Cerebellar cortex (tissue), 1 donor: ENCODE results near the gene FKBP10.
A peak's percentile ranks its signal among the peaks of the same experiment; 100 is the strongest.

Experiments used
- DNase-seq: peaks from one replicate; pipeline ENCODE4 v3.0.0-alpha.2; 2015; ENCODE audit warnings: low spot score

FKBP10 gene

DNA sequence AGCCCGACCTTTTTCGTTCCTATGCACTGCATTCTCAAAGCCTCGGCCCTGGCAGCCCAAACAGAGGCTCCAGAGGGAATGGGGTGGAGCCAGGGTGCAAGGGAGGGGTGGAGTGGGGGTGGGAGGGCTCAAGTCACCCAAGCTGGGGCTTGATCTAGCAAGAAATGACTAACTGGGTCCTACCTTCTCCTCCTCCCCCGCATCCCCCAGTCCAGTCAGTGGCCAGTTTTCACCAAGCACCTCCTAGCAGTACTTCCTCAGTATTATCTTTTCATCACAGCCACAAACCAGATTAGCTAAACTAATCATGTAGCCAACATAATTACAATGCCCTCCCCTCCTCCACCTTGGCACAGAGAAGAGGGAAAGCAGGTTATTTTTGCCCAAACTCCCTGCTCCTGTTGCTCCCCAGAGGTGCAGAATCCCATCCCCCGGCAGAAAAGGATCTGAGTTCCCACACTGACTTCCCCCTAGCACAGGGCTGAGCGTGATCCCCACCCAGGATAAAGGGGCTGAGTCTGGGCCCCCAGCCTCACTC, 28.5 kb upstream of the FKBP10 start:
- DNase-seq: no peak

DNA sequence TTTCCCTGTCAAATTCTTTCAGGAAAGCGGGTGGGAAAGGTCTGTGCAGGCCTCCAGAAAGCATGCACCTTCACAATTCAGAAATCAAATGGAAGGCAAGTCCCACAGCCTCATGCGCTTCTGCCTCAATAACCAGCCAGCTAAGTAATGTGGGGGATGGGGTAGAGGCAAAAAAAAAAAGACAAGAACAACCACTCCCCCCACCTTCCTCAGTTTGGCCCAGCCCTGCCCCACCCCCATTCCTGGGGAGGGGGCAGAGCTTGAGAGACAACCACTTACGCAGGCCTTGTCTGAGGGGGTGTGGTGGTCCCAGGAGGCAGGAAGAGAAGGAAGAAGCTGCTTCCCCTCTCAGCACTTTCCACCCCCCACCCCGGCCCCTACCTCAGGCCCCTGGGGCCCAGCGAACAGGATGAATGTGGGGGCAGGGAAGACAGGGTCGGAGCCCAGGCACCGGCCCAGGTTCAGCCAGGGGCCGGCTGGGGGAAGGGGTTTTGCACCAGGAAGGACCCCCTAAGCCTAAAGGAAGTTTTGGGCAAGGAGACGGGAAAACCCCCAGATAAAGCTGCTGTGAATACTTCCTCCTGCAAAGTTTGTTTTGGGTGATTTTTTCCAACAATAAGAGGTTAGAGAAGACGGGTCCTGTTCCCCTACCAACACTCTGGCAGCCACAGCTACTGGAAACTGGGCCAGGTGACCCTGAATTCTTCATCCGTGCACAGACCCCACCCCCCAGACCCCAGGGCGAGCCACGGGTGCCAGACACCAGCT, 27.5 kb upstream of the FKBP10 start:
- DNase-seq: peak; percentile 65

DNA sequence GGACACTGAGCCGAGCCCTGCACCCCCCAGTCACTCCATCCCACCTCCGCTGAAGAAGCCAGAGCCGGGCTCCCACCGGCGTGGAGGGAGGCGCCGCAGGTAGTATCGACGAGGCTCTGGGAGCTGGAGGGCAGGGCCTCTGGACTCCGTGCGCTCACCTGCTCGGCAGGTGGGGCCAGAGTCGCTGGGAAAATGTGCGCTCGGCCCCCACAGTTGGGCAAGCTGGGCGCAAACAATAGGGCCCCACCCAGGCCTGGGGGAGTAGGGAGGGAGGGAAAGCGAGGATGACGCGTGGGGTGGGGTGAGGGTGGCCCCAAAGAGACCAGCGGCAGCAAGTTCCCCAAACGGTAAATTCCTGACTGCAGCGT, 27.0 kb upstream of the FKBP10 start:
- DNase-seq: no peak

DNA sequence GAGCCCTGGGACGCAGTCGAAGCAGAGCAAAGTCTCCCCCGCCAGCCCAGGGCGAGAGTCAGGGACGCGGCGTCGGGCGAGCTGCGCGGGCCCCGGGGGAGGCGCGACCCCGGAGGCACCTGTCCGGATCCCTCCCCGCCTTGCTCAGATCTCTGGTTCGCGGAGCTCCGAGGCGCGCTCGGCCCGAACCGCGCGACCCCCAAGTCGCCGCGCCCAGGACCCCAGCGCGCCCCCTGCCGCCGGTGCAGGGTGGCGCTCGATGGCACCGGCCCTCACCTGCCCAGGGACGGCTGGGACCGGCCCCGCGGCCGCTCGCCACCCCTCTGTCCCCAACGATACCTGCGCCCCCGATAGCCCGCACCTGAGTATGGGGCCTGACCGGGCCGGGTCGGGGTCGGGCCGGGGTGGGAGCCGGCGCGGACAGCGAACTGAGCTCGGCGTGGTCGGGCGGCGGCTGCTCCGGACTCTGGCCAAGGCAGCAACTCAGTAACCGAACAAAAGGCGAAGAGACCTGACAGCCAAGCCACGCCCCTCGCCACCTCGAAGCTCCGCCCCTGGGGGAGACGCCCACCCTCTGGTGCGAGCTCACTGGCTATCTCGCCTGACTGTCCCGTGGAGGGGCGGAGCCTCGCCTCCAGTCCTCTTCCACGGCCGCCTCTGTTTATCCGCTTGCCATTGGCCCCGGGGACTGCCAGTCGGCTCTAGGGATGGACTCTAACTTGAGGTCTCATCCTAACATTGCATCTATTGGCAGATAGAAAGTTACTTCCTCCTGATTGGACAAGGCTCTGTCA, 26.4 kb upstream of the FKBP10 start, which contains the start of gene JUP:
JUP (minus strand) TSS at position 485 of the 794 bp plus-strand sequence. CDS start 14,857 bp downstream, outside the sequence.
- DNase-seq: peak; percentile 100

DNA sequence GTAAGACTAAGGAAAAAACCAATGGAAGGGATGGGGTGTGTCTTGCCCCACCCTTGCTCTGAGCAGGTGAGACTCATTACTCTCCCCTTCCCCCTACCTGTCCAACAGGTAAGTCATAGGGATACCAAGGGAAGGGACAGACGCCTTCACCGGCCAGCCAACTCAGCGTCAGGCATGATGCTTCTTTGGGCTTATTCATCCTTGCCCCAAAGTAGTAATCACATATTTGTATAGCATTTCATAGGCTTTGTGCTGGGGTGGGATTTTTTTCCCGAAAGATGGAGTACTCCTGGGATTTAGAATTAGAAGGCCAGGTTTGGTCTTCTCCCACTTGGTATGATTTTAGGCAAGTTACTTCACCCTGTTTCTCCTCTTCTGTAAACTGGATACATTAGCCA, 25.8 kb upstream of the FKBP10 start:
- no peak for DNase-seq

DNA sequence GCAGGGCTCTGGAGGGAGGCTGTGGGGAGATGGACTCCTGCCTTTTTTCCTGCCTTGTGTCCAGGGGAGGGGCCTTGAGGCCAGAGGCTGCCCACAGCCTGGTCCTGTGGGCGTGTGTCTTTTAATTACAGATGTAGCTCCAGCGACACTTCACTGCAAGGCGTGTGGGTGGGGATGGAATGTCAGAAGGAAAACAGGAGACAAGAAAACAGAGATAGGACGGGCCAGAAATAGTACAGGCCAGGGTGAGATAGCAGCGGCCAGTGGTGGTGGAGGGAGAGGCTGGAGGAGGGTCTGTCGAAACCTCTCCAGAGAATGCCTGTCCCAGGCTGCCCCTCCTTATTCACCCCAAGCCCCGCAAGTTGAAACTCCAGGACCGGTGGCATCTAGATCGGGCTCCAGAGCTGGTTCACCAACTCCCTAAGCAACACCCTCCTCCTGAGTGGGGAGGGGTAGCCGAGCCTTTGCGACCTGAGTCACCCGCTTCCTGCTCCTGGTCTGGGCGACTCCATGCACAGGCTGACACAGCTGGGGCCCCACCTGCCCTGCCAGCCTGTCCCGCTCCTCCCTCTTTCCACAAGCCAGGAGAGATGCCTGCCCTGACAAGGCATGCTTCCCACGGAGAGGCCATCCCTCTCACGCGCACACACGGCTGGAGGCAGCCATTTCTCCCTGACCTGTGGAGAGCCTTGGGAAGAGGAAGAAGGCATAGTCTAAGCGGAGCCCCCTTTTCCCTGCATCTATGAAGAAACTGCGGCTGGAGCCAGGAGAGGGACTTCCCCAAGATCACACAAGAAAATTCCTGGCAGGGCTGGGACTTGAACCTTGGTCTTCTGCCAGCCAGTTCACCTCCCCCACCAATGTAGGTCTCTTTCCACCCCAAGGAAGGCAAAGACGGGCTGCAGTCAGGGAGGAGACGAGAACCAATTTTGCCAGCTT, 19.7 kb upstream of the FKBP10 start:
- no peak for DNase-seq

DNA sequence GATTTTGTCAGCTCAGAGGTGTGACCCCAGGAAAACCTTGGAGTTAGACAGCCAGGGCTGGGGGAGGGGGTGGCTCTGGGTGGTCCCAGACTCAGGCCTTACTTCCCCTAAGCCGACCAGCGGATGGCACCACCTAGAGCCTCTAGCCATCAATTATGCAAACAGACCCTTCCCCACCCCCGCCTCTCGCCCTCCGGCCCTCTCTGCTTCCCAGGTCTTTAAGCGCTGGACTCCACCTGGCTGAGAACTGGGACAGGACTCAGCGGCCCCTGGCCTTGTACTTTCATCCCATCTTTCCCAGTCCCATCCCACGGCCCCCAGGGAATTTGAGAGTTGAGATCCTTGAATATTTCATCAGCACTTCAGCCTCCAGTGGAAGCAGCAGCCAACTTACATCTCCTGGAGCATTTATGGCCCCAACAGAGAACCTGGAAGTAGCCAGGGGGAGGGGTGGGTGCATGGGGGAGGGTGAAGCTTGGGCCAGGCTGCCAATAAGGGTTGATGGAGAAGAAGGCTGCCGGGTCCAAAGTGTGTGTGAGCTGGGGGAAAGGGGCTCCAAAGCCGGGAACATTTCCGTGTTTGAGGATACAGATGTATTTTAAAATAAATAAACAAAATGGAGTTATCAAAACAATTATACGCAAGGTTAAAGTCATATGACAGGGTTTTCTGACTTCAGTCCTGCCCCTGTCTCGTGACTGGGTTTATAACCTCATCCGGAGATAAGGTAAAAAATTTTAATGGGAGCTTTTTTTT, 18.8 kb upstream of the FKBP10 start:
- DNase-seq: no peak

DNA sequence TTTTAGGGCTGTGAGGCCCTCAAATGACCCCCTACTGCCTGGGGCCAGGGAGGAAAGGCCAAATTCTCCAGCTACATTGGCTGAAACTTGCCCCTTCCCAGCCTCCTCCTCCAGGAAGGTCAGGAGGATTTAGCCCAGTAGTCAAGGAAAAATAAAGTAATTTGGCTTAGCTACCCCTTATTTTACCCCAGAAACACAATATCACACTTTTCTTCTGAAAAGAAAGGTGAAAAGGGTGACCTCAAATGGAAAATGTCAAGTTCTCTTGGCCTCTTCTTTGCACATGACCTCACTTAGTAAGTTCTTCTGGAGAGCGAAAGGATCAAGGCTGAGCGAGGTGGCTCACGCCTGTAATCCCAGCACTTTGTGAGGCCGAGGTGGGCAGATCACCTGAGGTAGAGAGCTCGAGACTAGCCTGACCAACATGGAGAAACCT, 18.2 kb upstream of the FKBP10 start:
- no peak for DNase-seq

DNA sequence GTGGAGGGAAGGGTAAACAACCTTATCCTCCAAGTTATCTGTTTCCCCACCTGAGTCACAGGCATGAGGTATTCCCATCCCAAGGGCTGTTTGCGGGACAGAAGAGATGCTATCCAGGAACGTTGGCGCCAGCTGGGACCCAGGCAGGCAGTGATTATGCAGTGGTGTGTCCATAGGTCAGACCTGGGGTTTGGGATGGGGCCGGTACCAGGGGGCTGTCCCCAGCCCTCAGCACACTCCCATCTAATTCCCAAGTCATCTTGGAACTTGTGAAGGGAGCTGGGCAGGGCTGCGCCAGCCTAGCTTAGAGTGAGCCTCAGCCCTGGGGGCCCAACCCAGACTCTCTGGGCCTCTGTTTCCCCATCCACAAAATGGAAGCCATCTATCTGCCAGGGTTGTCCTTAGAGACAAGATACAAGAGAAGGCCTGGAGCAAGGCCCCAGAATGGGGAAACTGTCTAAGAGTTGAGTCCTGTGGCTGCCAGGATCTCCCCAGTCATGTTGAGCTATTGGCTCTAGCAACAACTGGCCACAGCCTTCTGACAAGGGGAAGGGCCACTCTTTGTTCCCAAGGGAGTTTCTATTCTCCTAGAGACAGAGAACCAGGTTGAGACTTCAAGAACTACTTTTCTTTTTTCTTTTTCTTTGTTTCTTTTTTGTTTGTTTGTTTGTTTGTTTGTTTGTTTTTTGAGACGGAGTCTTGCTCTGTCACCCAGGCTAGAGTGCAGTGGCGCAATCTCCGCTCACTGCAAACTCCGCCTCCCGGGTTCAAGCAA, 16.5 kb upstream of the FKBP10 start:
- no peak for DNase-seq

DNA sequence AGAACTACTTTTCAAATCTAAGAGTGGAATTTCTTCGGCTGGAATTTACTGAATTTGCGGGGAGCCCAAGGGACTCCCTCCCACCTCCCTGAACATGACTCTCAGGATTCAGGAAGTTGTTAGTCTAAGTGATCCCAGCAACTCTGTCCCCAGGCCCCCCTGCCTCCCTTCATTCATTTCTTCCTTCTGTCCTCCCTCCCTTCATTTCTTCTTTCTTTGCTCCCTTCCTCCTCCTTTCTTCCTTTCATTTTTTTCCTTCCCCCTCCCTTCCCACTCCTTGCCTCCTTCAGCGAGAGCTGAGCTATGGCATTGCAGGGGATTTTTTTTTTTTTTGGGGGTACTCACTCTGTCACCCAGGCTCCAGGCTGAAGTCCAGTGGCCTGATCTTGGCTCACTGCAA, 15.4 kb upstream of the FKBP10 start:
- DNase-seq: no peak

DNA sequence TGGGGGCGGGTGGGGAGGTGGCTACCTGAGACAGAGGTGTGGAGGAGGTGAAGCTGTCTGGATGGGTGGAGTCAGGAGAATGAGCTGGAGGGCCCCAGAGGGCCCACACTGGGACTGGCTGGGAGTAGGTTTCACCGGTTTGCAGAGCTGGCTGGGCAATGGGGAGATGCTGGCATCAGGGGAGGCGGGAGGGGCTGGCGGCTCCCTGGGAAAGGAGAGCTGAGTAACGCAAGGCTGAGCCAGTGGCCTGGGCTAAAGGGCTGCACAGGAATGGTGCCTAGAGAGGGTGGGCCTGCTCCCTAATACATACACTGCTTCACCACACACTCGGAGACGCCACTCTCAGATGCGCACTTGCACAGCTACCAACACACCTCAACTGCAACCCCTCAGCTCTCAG, 13.4 kb upstream of the FKBP10 start:
- DNase-seq: no peak

DNA sequence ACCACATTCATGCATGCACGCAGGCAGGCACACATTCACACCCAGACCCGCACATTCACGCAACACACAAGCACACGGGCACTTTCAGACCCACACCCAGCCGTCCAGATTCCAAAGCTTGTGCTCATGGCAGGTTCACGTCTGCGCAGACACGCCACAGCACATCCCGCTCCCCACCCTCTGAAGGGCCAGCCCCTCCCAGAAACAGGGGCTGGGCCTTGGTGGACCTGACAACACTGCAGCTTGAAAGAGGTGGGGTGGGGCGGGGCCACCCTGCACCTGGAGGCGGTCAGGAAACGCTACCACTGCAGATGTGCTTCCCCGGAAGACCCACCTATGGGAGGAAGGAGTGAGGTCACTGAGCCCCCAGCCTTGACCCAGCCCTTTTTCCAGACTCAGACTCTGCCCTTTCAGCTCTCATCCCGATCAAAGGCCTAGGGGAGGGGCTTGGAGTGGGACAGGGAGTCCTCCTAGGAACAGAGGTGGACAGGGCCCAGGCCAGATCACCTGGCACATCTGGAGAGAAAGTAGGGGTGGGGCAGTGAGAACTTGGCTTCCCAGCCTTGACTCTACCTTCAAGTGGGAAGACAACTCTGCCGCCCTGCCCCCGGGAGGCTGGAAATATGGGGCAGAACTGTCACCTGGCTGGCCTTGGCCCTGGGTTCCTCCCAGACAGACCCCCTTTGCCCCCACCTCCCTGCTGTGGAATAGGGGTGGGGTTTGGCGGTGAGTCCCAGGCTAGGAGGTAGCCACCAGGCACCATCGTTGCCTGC, 12.0 kb upstream of the FKBP10 start:
- no peak for DNase-seq

DNA sequence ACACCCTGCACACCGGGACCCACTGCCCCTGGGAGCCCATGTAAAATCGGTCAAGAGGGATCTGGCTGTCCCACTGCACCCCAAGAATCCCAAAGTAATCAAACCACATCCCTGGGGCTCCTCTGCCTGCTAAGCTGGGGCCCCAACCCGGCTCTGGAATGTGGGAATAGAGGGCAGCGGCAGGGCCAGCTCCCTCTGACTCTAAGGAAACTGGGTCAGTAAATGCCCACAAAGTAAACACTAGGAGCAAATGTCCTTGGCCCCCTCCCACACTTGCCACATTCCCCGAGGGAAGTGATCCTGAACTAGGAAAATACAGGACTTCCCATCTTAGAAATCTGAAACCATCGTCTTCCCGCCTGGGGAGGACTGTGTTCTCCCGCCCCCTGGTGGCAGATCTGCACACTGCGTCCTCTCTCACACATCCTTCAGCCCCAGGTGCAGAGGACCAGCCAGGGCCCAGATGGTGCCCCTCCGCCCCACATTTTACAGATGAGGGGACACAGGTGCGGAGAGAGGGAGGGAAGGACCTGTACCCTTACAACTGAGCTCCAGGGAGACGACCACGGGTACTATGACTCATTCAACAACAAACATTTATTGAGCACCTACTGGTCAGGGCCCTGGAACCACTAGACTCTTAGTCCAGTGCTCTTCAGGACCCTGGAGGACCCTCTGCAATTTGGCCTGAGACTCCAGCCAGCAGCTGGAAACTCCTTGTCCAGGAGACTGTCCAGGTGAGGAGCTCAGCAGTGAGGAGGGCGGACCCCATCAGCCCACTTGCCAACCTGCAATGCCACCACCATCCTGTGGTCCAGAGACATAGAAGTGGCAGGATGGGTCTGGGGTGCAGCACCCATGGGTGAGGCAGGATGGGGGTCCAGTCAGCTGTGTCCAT, 11.2 kb upstream of the FKBP10 start:
- peak; percentile 84 for DNase-seq

DNA sequence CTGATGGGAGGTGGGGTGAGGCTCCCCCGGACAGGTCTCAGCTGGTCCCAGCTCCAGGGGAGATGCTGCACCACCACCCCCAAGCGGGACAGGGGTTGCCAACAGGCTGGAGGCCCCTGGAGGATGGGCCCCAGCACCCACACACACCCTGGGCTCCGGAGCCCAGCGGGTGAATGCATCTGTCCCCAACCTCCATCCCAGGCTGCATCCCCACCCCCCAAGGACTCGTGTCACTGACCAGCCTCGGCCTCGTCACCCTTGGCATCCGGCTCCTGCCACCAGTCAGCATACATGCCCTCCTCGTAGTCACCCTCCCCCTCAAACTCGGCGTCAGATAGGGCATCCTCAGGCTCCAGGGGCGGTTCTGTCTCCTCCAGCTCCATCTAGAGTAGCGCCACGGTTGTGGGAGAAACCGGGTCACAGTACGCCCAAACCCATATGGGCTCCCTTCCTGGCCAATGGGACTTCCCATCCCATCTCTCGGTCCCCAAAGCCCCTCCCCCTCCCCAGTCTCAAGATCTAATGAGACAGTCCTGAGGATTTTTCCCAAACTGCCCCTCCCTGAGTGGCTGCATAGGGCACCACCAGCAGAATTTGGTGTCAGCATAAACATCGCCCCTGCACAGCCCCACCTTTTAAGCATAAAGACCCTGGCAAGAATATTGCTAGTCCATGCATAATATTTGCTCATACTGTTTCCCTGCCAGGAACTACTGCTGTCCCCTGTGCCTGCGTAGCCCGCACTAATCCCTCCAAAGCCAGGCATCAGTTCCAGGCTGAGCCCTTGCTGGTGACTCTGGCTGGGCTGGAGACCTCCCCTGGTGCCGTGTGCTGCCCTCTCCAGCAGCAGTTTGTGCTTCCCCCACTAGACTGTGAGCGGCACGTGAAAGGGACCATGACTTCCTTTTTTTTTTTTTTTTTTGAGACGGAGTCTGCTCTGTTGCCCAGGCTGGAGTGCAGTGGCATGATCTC, 9.5 kb upstream of the FKBP10 start:
- peak; percentile 57 for DNase-seq

DNA sequence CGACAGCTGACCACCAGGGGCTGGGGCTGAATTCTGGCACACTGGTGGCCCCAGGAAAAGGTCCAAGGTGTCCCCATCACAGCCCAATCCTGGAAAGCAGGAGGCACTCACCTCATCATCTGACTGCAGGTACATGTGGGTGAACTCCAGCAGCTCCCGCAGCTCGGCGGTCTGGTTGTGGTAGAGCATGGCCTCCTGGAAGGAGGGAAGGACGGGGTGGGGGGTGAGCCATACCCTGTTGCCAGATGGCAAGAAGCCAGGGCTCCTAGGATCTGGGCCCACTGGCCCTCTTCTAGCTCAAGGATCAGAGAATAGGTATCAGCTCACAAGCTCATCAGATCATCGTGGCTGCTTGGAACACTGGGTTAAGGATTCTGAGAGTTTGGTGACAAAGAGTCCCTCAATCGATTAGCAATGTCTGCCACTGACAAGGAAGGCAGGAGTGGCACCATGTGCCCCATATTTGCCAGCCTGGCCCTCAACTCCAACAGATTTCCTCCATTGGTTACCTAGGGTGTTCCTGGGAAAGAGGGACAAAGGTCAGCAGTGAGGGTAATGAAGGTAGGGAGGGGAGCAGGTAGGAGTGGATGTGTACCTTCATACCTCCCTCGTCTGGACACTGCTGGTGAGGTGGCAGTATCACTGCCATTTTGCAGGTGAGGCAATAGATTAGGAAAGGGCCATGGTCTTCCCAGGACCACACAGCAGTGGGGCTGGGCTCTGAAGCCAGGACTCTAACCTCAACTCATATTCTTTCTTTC, 5.9 kb upstream of the FKBP10 start:
- DNase-seq: no peak
